ENCODE measurements around the gene ACY1. TPM values are rescaled to one million over a fixed set of nuclear protein-coding genes. Genes with fewer than 3 reads are reported as not detected.

ACY1 gene
- total RNA-seq, 1 donor from 2014 or later = 53.1 TPM

DNA sequence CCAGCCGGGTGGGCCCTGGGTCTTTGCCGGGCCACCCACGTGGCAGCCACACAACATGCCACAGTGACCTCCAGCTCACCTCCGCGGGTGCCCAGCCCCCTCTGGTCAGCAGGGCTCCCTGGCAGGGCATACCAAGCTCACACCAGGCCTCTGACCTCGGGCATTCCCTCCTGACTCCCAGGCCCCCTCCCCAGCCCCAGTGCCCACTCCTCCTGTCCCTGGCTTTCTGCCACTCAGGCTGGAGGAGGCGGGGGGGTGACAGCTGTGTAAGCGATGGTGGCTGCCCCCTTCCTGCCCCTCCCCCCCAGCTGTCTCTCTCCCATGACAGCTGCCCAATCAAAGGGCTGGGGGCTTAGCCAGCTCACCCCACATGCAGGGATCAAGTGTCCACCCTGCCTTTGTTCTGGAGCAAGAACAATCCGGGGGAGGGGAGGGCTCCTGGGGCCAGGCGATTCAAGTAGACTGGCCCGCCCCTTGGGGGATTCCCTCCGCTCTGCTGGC, 19.3 kb upstream of the ACY1 start:
- no peak for DNase-seq (ENCODE audit: low read depth)

DNA sequence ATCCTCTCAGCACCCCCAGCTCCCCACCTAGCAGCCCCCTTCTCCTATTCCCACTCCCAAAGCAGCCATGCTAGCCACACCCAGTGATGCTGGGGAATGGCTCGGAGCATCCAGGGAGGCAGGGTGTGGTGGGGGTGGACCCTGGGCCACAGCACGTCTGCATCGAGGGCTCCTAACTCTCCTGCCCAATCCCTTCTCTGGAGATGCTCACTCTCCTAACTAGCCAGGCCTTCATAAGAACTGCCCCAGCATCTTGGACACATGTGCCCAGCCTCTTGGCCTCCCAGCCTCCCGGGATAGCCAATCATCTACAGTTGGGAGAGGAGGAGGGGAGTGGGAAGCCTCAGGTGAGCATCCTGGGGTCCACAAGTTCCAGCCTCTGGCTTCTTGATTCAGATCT, 18.8 kb upstream of the ACY1 start:
- no peak for DNase-seq (ENCODE audit: low read depth)

DNA sequence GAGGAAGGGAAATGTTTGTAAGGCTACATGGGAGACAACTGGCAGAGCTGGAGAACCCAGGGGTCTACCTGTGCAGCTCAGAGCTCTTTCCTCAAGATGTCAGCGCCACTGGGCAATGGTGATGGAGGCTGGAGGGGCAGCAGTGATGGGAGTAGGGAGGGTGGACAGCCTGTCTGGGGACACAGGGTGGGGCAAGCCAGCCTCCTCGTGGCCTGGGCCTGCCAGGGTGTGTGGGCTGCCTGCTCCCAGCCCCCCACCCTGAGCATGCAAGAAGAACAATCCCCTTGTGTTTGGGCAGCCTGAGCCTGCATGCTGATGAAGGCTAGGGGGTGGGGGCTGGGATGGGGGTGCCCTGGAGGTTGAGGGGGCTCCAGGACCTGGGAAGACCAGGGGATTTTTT, 17.3 kb upstream of the ACY1 start:
- DNase-seq (ENCODE audit: low read depth) = no peak

DNA sequence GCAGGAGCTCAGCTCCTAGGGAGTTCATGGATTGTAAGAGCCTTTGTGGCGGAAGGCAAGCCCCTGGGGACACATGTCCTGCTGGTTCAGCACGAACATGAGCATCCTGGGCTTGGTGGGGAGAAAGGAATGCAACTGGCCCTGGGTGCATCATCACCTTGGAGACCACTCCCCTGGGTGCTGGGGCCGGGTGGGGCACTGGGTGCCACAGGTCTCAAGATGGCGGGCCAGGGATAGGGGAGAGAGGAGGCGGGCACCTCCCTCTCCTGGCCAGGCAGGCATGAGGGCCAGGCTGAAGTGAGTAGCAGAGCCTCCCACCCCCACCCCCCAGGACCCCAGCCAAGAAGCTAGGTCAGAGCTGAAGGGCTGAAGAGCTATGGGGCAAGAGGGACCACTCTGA, 16.8 kb upstream of the ACY1 start:
- DNase-seq (ENCODE audit: low read depth) = no peak

DNA sequence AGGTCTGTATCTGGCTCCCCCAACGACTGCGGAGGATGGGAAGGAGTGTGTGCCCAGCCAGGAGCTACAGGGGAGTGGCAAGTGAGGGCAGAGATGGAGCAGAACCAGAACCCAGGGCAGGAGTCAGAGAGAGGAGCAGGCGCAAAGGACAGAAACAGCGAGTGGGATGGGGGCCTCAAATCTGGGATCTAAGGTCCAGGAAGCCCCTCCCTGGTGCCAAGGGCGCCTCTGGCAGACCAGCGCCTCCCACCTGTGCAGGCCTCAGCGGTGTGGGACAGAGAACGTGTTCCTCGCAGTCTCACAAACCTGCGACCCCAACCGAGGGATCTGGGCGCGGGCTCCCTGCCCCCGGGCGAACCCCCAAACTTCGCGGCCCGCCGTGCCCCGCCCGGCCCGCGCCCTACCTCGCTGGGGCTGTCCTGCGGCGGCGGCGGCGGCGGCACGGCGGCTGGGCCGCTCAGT, 16.4 kb upstream of the ACY1 start:
- no peak for DNase-seq (ENCODE audit: low read depth)

DNA sequence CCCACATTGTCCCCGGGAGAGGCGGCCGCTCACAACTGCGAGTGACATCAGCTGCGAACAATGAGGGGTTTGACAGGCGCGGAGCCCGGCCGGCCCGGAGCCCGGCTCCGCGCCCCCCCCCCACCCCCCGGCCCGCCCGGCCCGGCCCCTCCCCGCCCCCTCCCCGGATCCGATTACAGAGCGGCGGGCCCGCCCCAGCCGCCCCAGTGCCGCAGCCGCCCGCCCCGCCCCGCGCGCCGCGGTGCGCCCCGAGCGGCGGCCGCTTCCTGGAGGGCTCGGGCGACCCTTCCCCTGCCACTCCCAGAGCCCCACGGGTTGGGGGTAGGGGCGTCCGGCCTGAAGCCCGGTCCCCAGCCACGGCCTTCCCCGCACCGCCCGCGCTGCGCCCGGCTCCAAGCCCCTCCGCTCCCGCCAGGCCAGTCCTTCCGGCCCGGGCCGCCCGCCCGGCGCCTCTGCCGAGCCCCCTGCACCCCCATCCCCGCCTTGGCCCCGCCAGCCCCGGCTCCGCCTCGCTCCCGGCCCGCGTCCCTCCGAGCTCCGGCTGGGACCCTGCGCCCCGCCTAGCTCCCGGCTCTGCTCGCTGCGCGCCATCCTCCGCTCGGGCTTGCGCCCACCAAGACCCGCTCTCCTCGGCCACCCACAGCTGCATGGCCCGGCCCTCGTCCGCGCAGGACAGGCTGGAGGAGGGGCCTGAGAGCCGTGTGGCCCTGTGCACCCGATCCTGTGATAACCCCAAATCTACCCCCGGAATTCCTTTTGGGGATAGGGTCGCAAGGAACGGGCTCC, 15.8 kb upstream of the ACY1 start, which contains the start of gene PCBP4:
Gene PCBP4 (minus strand): TSS at position 71 of the 786 bp plus-strand sequence. CDS start 6,214 bp downstream, outside the sequence.
- DNase-seq (ENCODE audit: low read depth) = no peak

DNA sequence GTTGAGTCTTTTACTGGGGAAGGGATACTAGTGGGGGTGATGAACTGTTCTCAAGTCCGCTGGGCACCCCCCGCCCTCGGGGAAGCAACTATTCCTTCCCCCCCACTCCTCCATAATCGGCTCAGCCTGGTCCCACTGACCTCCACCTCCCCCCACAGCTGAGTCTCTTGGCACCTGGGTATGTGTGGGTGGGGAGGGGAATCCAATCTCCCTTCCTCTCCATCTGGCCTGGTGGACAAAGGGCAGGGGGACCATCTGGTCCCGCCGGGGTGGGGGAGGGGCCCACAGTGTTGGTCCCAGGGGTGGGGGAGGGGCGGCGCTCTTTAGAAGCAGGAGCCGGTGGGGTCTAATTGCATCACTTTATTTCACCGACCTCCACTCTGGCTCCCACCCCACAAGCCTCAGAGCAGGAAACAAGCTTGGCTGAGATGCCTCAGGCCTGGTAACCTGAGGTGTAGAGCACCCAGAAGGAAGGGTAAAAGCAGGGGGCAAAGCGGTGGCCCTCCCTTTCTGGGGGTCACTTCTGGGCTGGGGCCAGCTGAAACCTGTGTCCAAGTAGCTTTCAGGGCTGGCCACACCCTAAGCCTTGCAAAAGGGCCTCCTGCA, 15.1 kb upstream of the ACY1 start:
- no peak for DNase-seq (ENCODE audit: low read depth)

DNA sequence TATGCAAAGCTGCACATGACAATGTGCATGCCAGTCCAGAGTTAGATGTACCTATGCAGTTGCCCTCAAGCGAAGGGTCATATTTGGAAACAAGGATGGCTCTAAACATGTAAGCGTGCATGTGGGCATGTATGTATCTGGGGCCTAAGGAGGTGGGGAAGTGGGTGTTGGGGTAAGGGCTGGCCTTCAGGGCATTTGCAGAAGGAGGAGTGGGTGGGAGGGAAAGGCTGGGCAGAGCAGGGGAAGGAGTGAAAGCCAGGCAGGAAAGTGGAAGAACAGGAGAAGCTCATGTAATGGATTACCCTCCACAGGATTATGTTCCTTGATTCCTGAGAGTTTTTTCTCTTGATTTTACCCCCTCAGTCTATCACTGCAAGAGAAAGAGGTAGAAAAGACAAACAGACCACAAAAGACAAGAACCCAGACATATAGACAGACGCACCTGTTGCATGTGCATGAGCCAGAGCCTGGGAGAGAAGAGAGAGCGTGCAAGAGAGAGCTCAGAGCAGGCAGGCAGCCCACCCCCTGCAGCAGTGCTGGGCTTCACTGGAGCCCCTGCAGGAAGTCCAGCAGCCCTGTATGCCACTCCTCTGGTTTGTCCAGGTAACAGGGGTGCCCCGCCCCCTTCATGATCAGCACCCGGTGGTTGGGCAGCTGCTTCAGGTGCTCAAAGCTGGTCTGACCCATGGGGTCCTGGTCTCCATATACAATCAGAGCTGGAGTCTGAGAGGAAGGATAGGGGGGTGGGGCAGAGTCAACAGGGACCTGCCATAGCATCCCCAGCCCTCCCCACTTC, 14.3 kb upstream of the ACY1 start:
- no peak for DNase-seq (ENCODE audit: low read depth)

DNA sequence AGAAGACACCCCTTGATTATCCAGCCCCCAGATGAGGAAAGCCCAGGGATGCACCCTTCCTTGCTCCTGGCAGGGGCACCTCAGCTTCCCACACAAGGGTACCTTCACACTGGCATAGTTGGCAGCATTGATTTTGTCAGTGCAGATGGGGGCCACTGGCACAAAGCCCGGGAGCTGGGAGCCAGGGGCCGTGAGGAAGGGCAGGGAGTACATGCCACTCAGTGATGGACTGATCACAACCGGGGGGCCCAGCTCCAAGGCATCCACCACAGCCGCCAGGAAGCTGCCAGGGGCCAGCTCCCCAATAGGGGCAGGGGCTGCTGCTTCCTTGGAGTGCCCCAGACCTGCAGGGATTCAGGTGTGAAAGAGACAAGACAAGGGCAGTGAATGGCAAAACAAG, 13.5 kb upstream of the ACY1 start:
- no peak for DNase-seq (ENCODE audit: low read depth)

DNA sequence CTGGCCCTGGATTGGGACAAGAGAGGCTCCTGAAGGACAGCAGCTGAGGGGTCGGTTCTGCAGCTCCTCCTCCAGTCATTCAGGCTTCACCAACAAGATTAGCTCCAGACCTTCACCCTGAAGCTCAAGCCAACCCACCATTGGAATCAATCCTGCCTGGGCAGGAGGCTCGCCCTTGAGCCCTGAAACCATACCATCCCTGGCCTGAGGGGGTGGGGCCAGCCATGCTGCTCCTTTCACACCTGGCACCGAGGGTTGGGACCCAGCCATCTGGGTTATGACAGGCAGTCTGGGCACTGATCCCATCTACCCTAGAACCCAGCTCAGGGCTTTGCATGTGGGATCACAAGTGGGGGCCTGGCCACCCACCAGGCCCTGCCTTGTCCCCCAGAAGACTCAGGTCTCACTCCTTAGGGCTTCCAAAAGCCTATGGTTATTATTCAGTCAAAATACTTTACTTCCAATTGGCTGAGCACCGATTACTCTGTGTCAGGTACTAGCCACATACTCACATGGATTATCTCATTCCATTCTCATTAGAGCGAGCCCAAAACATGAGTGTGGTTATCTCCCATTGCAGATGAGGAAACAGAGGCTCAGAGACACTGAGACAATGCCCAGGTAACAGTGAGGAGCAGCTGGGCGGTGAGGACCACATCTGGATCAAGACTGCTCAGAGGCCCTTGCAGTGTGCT, 12.6 kb upstream of the ACY1 start:
- no peak for DNase-seq (ENCODE audit: low read depth)

DNA sequence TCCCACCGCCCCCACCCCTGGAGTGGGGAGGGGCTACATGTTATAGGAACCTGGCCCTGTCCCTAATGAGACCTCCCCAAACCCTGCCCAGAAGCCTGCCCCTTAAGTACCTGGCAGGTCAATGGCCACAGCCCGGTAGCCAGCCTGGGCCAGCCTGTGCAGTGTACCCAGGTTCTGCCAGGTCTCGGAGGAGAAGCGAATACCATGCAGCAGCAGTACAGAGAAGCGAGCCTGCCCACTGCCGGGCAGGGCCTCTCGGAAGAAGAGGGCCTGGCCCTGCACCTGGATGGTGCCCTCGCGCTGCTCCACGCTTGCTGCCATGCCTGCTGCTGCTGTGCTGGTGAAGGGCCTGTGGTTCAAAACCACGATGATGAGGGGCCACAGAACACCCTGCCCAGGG, 12.0 kb upstream of the ACY1 start:
- DNase-seq (ENCODE audit: low read depth) = no peak

DNA sequence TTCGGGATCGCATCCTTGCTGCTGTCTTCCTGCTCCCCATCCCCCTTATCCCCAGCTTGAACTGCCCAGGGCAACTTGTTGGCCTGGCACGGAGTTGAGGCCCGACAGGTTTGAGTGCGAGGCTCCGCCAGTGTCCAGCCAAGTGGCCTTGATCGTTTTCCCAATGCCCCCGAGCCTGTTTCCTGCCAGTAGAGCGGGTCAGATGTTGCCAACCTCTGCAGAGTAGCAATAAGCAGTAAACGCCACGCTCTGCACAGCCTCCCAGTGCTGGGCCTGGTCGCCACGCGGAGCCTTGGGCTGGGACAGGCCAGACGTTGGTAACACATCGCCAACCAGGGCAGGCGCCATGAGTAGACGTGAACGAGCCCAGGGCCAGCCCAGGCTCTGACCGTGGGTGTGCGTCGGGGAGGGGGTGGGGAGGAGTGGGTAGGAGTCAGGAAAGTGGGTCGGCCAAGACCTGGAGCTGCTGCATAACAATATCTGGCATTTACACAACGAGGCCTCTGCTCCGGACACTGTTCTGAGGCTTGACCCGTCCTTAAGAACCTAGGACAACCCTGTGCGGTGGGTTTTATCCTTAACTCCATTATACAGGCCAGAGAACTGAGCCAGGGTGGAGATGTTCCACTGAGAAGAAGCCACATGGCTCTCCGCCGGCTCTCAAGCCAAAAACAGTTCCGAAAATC, 8.9 kb upstream of the ACY1 start:
- DNase-seq (ENCODE audit: low read depth) = no peak

DNA sequence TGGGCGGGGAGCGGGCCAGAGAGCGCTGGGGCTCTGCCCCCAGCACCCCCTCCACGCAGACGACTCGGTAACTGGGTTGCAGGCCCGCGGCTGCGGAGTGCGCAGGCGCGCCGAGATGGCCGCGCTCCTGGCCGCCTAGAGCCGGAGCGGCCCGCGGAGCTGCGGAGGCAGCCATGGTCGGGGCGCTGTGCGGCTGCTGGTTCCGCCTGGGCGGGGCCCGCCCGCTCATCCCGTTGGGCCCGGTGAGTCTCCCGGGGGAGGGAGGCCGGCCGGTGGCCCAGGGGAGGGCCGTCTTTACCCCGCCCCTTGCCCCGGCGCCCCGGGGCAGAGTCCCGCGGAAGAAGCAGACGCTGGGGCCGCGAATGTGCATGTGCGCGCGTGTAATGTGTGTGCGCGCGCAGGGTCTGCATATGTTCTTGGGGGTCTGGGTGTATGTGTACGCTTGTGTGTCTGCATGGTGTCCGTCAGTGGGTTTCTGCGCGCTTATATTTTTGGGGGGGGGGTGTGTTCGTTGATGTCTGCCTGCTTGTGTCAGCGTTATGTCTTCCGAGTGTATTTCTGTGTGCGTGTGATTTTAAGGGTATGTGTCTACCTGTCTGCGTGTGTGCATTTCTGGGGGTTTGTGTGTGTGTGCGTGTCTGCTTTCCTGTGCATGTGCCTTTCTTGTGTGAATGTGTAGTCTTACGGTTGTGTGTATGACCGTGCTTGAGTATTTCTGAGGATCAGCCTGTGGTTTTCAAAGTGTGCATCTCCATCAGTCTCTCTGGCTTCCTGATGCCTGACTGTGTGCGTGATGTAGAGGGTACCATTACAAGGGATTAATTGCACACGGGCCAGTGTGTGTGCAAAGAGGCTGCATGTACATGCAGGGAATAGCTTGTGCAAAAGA, 8.1 kb upstream of the ACY1 start, which contains the start of gene ABHD14A:
Gene ABHD14A (plus strand): TSS at position 102 of the 889 bp plus-strand sequence. CDS start 72 bp downstream, at position 174.
- no peak for DNase-seq (ENCODE audit: low read depth)

DNA sequence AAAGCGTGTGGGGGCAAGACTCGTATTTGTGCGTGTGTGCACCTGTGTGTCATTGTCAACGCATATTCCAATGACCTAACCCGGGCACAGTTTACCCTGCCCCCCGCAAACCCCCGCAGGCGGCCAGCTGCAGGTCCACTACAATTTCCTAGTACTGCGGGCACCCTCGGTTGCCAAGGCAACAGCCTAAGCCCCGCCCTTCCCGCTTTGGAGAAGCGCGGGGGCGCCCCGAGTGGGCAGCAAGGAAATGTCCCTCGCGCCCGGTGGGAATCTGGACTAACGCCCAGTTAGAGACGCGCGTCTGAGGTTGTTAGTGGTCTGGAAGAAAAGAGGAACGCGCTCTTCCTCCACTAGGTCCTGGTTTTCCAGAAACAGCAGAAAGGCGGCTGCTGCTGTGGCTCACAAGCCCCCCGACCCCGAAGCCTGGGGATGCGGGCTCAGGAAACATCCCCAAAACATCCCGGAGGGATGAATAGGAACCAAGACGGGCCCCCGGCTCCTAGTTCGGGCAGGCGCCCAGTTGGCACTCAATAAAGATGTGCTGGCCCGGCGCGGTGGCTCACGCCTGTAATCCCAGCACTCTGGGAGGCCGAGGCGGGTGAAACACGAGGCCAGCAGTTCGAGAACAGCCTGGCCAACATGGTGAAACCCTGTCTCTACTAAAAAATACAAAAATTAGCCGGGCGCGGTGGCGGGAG, 7.3 kb upstream of the ACY1 start:
- DNase-seq (ENCODE audit: low read depth) = no peak

DNA sequence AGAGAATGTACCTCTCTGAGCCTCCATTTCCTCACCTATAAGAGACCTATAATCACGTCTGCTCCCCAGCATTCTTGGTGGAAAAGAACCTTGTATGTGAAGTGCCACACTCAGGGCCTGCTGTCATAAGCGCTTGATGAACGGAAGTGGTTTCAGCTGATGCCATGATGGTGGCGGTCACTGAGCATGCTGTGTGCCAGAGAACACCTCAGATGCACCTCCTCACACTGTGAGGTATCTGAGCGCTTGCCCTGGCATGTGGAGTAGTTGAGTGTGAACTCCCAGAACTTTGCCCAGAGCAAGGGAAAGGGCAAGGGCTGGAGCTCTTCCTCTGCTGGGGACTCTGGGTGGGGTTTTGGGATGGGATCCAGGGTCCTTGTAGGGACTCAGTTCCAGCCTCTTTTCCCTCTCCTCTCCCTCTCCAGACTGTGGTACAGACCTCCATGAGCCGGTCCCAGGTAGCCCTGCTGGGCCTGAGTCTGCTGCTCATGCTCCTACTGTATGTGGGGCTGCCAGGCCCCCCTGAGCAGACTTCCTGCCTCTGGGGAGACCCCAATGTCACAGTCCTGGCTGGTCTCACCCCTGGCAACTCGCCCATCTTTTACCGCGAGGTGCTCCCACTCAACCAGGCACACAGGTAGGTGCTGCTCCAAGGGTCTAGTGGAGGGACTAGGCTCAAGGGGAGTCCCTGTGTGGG, 5.7 kb upstream of the ACY1 start:
- no peak for DNase-seq (ENCODE audit: low read depth)

DNA sequence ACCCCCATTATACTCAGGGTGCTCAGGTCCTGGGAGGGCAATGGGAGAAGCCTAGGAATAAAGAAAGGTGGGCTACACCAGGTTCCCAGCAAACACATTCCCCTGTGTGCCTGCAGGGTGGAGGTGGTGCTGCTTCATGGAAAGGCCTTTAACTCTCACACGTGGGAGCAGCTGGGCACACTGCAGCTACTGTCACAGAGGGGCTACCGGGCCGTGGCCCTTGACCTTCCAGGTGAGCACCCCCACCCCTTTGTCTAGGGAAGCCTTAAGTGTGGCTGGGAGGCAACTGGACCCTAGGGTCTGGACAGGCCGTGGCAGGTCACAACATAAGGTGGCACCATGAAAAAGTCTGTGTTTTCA, 5.2 kb upstream of the ACY1 start:
- no peak for DNase-seq (ENCODE audit: low read depth)

DNA sequence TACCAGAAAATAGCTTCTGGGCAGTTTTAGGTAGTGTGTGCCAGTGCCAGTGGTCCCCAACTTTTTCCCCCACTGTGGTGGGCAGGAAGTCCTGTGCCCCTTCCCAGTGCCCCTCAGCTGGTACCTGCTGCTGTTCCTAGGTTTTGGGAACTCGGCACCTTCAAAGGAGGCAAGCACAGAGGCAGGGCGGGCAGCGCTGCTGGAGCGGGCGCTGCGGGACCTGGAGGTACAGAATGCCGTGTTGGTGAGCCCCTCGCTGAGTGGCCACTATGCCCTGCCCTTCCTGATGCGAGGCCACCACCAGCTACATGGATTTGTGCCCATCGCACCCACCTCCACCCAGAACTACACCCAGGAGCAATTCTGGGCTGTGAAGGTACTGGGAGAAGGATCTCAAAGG, 3.1 kb upstream of the ACY1 start:
- DNase-seq (ENCODE audit: low read depth) = no peak

DNA sequence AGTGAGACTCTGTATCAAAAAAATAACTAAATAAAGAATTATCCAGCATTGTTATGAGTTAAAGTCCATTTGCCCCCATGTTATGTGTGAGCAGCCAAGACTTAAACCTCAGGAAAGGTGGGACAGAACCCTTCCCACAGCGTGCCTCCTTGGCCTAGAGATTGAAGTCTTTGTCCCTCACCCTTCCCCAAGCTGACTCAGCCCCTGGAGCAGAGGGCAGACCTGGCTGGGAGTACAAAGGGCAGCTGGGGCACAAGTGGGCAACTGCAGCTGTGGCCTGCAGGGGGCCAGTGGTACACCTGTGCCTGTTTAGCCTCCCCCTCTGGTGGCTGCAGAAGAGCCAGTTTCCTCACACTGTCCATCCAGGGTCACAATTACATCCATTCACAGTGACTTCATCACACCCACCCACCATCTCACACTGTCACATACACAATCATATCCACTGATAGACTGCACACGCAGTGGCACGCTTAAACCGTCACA, 940 bp upstream of the ACY1 start:
- DNase-seq (ENCODE audit: low read depth) = peak; percentile 87

Data from renal cortical epithelial cell (primary cell).